SU-DHL-6 (cell line): ENCODE results near the gene NEURL4.
"Not testable (repeated sequence)": the region's sequence is repeated elsewhere in the genome, so short reads cannot be mapped to it uniquely, and the experiment has no call there.

Experiments
- EZH2phosphoT487 ChIP-seq: fragments of 200-600 bp; sonication (generic), shearing (Covaris generic); conservative IDR thresholded peaks from 2 replicates; pipeline ENCODE4 v1.6.1; 2018; ENCODE audit warnings: mild to moderate bottlenecking, antibody characterized with exemption, low read length, moderate library complexity, mixed read lengths
- TF ChIP-seq, protein P1 (sequence below): fragments of 200-600 bp; sonication (generic); IDR thresholded peaks from one replicate; pipeline ENCODE4 v1.5.1; 2017; ENCODE audit warnings: antibody characterized with exemption, mild to moderate bottlenecking, low read length, moderate library complexity; ENCODE audit not compliant: insufficient read depth, poor library complexity, severe bottlenecking

GRCh38 chr17:7335765-7336164, 6.6 kb upstream of the NEURL4 start:
- TF ChIP-seq, protein P1, sequence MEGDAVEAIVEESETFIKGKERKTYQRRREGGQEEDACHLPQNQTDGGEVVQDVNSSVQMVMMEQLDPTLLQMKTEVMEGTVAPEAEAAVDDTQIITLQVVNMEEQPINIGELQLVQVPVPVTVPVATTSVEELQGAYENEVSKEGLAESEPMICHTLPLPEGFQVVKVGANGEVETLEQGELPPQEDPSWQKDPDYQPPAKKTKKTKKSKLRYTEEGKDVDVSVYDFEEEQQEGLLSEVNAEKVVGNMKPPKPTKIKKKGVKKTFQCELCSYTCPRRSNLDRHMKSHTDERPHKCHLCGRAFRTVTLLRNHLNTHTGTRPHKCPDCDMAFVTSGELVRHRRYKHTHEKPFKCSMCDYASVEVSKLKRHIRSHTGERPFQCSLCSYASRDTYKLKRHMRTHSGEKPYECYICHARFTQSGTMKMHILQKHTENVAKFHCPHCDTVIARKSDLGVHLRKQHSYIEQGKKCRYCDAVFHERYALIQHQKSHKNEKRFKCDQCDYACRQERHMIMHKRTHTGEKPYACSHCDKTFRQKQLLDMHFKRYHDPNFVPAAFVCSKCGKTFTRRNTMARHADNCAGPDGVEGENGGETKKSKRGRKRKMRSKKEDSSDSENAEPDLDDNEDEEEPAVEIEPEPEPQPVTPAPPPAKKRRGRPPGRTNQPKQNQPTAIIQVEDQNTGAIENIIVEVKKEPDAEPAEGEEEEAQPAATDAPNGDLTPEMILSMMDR = not testable (repeated sequence)
- not testable (repeated sequence) for TF ChIP-seq EZH2phosphoT487
